ENCODE results near the gene AHNAK.

The AHNAK gene

GRCh38 chr11:62418733-62419132, 127.9 kb downstream of the AHNAK start, which contains the start of gene SCGB1A1:
Gene SCGB1A1, plus strand, starts transcription at chr11:62419033. Its CDS starts 63 bp downstream, at chr11:62419096.
- DNase-seq (ENCODE audit: low read depth) = no peak
- no peak within 1 kb of the TSS for H3K4me3 ChIP-seq (ENCODE audit: low read depth, low read length)
- no peak for TF ChIP-seq CTCF (IDR thresholded peaks at IDR 0.05; ENCODE audit: low read depth, low read length, missing control alignments)
- in situ Hi-C loops (cut with HindIII; ENCODE audit: low sequenced_read_pairs) = no loop called here

GRCh38 chr11:62418136-62418535, 128.5 kb downstream of the AHNAK start:
- no peak for DNase-seq (ENCODE audit: low read depth)
- in situ Hi-C loops (cut with HindIII; ENCODE audit: low sequenced_read_pairs) = no loop called here
- no peak overlapping the region for H3K4me3 ChIP-seq (ENCODE audit: low read depth, low read length)
- no peak for TF ChIP-seq CTCF (IDR thresholded peaks at IDR 0.05; ENCODE audit: low read depth, low read length, missing control alignments)

- TF ChIP-seq CTCF (IDR thresholded peaks at IDR 0.05; ENCODE audit: low read depth, low read length, missing control alignments) = no peak
- no peak for DNase-seq (ENCODE audit: low read depth)
- no peak overlapping the region for H3K4me3 ChIP-seq (ENCODE audit: low read depth, low read length)
- in situ Hi-C loops (cut with HindIII; ENCODE audit: low sequenced_read_pairs) = no loop called here
These were observed 130.0 kb downstream of the AHNAK start for GRCh38 chr11:62416596-62416995.

- no peak overlapping the region for H3K4me3 ChIP-seq (ENCODE audit: low read depth, low read length)
- no peak for TF ChIP-seq CTCF (IDR thresholded peaks at IDR 0.05; ENCODE audit: low read depth, low read length, missing control alignments)
- DNase-seq (ENCODE audit: low read depth) = no peak
- in situ Hi-C loops (cut with HindIII; ENCODE audit: low sequenced_read_pairs) = no loop called here
These were observed 133.4 kb downstream of the AHNAK start for GRCh38 chr11:62413060-62413696.

- in situ Hi-C loops (cut with HindIII; ENCODE audit: low sequenced_read_pairs) = no loop called here
- TF ChIP-seq CTCF (IDR thresholded peaks at IDR 0.05; ENCODE audit: low read depth, low read length, missing control alignments) = no peak
- H3K4me3 ChIP-seq (ENCODE audit: low read depth, low read length) = no peak overlapping the region
These were observed 135.1 kb downstream of the AHNAK start for GRCh38 chr11:62411524-62411923.

GRCh38 chr11:62410972-62411371, 135.6 kb downstream of the AHNAK start:
- in situ Hi-C loops (cut with HindIII; ENCODE audit: low sequenced_read_pairs) = no loop called here
- no peak for DNase-seq (ENCODE audit: low read depth)
- TF ChIP-seq CTCF (IDR thresholded peaks at IDR 0.05; ENCODE audit: low read depth, low read length, missing control alignments) = no peak
- no peak overlapping the region for H3K4me3 ChIP-seq (ENCODE audit: low read depth, low read length)

More at GRCh38 chr11:62411524-62411923, 135.1 kb downstream of the AHNAK start:
- DNase-seq (ENCODE audit: low read depth) = no peak
